NCI-H526 treated with DMSO at 0.1 percent for 48 hours (cell line): ENCODE data around the gene LCP1.
"Not testable (repeated sequence)": the region's sequence is repeated elsewhere in the genome, so short reads cannot be mapped to it uniquely, and the experiment has no call there.

Experiments
- DNase-seq: peaks from one replicate; lab custom pipeline; 2025; lab: John Stamatoyannopoulos, UW

The LCP1 gene

DNA sequence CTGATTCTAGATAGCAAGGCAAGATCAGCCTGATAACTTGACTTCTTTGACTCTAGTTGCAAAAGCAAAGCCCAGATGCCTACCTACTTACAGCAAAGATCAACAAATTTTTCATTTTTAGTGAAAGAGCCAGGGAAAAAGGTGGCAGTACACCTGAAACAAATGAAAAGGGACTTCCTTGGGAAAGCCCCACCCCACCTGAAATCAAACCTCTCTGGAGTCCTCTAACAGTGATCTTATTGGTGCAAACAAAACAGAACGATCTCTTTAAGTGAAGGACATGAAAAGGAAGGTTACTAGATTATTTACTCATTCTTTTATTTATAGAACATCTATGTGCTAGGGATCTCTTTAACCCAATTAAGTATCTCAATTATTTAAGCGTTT is 507 bp upstream of the LCP1 start:
- no peak for DNase-seq

DNA sequence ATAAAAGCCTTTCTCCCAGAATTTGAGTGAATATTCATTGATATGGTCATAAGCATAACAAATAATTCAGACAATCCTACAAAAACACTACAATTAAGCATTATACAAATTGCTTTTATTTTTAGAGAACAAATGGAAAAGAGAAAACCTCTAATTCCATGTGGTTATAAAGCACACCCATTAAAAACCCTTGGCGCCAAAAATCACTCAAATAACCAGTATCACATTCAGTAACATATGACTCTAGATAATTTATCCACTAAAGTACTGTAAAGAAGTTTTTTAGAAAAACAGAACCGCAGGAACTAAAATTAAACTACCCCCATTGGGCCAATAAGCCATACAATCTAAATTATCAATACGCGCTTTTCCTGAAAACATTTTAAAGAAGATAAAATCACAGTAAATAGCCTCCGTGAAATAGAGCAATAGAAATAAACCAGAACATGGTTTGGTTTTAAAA is 569 bp downstream of the LCP1 start:
- no peak for DNase-seq

DNA sequence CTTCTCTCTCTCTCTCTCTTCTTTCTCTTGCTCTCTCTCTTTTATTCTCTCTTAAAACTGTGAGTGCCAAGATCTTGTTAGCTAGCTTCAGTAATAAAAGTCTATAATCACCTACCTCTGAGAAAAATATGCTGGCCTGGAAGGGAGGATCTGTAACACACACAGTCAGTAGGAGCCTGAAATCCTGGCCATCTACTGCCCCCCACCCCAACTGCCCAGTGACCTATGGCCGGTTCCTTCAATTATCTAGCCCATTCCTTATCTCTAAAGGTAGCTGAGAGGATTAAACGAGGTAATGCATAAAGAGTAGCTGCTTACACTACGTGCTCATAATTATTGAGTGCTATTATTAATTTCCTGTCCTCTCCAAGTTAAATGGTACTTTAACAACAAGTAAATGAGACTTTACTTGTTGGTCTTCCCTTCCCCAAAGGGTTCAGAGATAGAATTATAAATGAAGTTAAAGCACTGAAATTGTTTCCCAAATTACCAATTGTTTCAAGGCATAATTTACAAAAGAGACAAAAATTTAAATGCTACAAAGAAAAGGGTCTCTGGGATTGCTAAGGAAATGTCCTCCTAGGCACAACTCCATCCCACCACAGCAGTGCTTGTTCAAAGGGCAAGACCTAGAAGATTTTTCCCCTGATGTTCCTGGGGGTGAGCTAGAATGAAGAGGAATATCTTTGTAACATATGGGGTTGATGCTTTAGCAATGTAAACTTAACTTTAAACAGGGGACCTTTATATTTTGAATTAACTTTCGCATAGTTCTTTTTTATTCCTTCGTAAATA is 1.8 kb downstream of the LCP1 start:
- DNase-seq = no peak

DNA sequence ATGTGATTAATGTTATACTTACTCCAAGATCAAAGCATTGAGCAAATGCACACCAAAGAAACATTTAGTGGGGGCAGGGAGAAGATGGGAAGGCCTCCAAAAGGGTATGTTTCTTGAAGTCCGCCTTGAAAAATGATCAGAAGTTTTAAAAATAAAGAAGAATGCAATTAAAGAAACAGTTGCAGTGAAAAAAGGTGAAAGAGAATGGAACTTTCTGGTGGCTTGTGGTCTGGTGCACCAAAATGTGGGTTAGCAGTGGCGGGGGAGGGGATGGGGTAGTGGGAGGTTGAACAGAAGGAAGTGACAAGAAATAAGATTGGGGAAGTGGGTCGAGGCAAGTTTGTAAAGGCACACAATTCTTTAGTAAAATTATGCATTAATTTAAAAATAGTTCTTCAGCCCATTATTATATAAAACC is 2.5 kb downstream of the LCP1 start:
- no peak for DNase-seq

DNA sequence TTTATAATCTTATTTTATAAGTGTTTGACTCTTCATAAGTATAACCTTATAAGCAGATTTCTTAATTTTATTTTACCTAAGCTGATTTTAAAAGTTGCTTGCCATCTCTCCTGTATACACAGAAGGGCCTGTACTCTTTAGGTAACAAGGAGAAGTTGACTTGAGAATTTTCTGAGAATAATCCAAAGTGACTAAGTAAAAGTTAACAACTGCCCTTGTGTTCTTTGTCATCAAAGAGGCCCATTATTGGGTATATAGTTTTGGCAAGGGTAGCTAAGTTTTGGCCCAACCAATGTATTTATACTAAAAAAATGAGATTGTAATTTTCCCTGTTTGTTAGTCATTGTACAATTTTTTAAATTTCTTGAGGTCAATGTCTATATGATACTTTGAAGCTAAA is 3.2 kb downstream of the LCP1 start:
- no peak for DNase-seq

DNA sequence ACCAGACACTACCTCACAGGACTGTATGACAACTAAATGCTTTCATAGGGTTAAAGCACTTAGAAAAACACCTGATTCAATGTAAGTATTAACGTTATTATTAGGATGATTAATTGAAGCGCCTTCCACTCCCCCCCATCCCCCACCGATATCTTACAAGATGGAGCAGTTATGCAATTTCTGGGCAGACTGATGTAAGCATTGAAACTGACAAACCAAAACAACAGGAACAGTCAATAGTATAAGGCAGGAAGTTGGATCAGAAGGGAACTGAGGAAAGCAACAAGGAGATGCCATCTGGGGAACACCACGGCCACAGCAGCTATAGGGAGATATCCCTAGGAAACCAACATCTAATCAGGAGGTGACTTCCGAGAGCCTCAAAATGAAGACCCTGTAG is 3.8 kb downstream of the LCP1 start:
- no peak for DNase-seq

DNA sequence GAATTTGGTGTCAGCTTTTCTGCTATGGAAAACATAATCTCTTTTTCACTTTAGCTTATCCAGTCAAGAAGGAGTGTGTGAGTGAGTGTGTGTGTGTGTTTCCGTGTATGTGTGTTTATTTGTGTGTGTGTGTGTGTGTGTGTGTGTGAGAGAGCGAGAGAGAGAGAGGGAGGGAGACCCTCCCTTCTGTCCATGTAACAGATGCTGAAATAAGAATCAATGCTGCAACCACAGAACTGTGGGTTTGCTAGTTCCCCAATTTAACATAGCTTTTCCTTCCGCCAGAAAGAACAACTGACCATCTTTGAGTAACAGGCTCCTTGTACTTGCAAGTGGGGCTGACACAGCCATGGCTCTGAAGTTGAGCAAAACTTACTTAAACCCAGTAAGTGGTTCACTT is 5.2 kb downstream of the LCP1 start:
- no peak for DNase-seq

DNA sequence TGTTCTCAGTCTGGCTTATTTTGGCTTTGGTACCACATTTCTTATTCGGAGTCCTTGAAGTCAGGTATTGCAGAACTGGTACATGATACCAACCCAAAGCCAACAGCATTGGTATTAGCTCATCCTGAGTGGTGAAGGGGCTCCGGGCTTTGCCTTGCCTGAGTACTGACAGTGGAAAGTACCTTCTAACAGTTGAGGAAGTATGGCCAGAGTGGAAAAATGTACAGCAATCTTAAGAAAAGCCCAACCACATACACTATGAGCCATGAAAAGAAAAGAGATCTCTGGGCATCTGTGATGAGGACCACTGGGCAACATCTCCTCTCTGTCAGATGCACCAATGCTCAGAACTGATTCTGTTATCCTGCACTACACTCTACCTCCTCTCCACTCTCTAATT is 8.3 kb downstream of the LCP1 start:
- DNase-seq = no peak

DNA sequence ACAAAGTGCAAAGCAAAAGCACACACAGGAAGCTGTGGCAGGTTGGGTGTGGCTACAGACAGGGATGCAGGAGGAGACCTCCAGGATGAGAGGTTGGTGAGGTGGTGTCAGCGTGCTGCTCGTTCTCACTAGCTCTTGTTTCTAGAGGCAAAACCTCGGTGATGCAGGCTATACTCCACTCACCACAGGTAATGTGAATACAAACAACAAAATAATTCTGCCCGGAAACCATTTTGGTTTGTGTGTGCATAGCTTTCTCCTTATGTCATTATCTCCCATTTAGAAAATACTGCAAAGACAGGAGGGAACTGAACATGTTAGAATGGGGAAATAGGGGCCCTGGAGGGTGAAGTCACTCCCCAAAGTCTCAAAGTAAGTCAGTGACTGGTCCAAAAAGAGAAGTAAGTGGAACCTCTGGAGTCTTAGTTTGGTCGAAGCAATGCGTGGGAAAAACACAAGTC is 9.4 kb downstream of the LCP1 start:
- DNase-seq = no peak

DNA sequence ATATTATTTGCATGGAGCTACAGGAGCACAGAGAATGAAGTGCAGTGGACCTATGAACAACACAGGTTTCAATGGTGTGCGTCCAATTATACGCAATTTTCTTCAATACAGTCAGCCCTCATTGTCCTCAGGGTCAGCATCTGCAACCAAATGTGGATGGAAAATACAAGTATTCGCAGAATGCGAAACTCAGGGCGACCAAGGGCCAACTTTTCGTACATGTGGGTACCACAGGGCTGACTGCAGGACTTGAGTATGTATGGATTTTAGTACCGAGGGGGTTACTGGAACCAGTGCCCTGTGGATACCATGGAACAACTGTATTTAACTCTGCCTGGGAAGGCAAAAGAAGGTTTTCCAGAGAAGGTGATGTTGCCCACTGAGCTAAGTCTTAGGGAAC is 10.2 kb downstream of the LCP1 start:
- peak; percentile 67 for DNase-seq

DNA sequence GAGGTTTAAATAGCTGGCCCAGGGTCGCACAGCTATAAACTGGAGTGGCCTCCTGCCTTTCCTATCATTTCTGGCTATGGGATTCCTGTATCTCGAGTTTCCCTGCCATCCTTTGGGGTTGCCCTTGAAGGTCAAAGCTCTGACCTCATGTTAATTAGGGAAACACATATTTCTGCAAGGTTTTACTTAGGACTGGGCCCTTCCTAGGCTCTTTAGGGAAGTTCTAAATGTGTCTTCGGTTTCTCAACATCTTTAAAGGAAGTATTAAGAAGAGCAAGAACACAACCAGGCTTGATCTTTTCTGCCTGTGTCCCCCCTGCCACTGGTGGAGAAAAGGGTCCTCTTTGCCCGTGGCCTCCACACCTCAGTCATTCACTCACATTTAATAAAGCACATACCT is 10.8 kb downstream of the LCP1 start:
- no peak for DNase-seq

DNA sequence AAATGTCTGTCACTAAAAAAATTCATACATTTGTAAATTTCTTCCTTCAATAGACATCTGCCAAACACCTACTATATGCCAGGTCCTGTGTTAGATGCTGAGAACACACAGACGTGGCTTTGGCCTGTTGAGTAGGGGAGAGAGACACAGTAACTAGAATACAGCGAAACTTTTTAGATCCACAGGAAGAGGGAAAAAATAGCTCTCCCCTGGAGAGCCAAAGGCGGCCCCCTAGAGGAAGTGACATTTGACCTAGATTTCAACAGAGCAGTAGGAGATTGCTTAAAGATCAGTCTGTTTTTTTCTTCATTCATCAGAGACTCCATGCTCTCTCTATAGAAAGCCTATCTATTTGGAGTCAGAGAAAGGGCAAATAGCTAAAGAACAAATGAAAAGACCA is 11.3 kb downstream of the LCP1 start:
- DNase-seq = no peak

DNA sequence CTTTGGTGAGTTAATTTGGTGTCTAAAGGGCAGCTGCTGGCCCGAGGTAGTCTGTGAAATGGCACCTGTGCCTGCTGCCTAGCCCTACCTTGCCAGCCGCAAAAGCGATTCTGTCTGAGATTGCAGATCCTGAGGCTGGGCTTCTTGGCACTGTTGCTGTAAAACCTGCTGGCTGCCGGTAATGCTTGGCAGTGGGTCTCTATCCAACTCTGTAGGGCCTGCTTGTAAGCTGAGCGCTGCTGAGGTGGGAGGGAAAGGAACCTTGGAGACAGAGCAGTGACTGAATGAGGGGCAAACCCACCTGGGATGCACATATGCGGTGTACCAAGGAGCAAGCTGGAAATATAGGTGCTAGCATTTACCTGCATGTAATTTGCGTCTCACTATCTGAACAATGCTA is 11.7 kb downstream of the LCP1 start:
- no peak for DNase-seq

DNA sequence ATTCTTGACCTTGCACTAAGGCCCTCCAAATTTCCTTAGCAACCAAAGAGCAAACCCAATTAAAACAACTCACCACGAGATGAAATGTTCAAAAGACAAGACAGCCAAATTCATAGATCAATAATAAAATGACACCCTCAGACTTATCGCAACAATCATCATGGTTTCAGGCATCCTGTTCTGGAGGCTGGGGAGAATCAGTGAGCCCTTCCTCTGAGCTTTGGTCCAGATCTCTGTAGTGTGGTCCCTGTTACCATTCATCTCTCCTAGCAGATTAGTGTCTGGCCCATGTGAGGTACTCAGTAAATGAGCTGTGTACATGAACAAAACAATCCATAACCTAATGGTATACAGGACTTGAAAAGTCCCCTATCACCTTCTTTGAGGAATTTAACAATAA is 12.2 kb downstream of the LCP1 start:
- DNase-seq = no peak

DNA sequence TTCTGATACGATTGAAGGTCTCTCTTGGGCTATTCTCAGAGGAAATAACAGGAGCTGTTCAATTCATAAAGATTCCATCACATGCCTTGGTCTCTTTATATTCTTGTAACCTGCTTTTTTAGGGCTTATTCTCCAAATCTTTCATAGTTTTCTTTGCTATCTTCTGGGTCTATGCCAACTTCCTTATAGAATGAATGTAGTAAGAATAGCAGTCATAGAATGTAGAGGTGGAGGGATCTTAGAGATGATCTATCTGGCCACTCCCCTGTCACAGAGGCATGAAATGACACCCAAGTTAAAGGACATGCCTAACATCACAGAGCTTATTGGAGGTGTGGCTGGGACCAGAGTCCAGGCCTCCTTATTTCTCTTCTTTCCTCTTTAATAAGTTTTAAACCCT is 13.2 kb downstream of the LCP1 start:
- DNase-seq = no peak

DNA sequence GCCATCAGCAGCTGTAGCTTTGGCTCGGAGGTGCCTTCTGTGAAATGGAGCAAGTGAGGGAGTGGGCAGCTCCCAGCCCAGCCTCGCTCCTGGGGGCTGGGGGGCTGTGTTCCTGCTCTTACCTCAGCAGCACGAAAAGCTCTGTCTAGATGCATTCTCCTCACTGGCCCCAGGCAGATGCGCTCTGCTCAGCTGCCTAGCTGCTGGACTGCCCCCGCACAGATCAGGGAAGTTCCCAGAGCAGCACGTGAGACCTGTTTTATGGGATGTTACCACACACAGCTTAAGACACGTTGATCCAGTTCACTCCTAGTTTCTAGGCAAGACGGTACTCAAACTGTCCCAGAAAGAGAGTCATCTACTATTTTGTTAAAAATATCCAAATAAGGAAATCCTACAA is 13.6 kb downstream of the LCP1 start:
- DNase-seq = no peak

DNA sequence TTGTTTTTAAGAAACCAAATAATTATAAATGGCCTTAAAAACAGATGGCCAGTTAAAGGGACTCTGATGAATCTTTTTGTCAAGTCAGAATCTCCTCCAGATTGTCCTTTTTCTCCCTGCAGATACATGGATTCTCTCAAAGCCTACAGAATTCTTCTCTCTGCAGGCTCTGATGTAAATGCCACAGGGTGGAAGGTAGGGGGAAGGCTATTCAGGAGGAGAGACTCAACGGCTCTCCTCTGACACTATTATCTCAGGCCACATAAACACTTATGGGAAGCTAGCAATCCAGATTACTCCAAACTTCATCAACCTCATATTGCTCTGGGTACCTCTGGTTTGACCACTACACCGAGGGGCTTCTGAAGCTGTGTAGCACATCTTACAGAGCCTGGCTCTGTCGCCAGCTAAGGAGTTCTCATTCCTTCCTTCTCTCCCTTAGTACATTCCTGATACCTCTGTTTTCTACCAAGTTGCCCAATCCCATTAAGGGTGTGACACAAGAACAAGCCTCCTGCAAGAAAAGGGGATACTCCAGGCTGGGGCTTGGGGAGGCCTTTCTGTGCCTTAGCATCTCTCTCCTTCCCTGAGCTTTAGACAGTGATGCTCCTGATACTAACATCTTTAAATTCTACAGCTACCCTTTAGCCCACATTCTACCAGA is 14.9 kb downstream of the LCP1 start:
- DNase-seq = no peak

DNA sequence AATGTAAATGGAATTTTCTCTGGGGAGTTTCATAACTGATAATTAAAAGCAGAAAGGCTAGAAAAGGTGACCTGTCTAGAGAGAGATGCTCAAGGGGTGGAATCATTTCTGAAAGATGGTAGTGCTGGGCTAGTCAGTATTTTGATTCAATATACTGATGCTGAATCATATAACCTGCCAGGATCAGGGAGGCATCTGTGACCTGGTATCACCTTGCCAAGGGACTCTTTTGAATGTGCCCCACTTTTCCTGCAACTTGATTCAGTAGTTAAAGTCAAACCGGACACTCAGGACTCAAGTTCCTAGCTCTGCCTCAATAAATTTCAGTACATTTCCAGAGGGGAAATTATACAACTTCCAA is 15.8 kb downstream of the LCP1 start:
- DNase-seq = no peak

DNA sequence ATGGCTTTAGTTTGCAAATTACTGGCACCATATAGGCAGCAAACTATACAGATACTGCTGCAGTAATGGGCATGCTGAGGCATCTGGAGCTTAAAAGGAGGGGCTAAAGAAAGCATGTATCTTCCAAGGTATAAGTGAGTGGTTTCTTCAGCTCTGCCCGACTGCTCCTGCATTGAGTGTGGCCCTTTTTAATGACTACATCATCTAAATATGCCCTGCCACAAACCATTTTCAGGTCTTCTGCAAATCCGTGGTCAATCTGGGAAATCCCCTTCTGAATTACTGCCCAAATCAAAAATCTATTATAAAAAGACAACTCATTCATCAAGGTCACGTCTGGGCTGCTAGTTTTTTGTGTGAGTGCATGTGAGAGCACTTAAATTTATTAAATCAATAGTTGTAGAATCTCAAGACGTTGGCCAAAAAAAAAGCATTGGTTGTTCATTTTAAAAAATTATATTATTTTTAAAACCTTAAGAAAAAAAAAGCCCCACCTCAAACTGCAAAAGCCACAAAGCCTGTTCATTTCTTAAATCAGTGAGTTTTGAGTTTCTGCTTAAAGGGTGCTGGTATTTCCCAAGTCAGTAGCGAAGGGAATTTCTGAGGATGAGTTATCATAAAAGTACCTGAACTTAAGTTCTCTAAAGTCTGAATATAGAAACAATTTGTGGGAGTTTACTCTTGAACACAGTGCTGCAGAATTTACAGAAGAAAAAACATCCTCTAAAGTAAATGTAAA is 16.3 kb downstream of the LCP1 start:
- DNase-seq = no peak

DNA sequence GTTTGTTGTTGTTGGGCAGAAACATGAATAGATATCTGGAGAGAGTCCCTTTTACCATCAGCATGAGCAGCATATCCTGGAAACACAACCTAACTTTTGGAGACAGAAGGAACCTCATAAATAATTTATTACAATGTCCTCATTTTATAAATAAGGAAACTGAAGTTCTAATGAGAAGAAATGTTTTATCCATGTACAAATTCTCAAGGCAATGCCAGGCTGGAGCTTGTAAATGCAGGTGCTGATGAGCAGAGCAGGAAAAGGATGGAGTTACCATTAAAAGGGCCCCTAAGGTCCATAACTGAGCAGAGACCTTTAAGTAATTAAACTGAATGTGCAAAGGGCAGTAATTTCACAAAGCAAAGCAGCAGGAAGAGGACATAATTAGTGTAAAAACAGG is 17.3 kb downstream of the LCP1 start:
- no peak for DNase-seq

DNA sequence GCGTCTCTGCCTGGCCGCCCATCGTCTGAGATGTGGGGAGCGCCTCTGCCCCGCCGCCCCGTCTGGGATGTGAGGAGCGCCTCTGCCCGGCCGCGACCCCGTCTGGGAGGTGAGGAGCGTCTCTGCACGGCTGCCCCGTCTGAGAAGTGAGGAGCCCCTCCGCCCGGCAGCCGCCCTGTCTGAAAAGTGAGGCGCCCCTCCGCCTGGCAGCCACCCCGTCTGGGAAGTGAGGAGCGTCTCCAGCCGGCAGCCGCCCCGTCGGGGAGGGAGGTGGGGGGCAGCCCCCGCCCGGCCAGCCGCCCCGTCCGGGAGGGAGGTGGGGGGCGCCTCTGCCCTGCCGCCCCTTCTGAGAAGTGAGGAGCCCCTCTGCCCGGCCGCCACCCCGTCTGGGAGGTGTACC is 19.2 kb downstream of the LCP1 start:
- not testable (repeated sequence) for DNase-seq

DNA sequence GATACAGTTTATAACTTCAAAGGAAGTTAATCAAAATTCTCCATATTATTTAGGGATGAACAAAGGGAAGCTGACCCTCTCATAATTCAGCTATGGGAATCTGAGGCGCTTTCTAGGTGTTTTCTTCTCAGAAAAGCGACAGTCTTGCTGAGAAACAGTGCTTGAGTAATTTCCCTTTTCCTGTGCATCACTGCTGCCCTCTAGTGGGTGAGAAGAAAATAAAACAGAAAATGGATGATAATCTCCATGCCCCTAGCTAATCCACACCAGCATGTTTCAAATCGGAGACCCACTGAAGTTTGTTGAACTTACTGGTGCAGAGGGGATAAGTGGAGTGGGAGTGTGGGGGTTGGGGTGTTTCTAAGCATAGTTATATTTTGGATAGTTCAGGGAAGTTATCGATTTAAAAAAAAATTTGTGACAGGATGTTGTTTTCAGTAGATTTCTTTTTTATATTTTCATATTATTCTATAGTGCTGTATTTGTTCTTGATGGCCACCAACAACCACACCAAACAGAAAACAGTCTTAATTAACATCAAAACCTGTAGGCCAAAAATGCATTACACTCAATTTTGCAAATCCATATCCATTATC is 21.4 kb downstream of the LCP1 start:
- peak; percentile 49 for DNase-seq

DNA sequence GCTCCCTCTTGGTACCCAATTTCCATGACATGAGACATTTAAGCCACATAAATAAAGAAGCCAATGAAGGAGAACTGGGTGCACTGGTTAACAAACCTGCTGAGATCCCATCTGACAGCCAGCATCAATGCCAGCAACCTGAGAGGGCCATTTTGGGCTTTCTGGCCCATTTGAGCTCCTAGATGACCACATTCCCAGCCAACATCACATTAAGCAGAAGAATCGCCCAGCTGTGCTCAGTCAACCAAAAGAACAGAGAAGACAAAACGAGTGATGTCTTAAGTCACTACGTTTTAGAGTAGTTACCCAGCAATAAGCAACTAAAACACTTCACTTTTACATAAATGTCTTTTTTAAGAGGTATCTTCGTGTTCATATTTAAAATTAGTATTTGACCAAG is 21.9 kb downstream of the LCP1 start:
- DNase-seq = no peak
